Panc1 (cell line): ENCODE results near the gene GLUL. TPM values are rescaled to one million over a fixed set of nuclear protein-coding genes. Genes with fewer than 3 reads are reported as not detected.

Experiments
- ATAC-seq: fragments of 200-7000 bp; cut with Tn5 transposase; 2 replicates; pipeline ENCODE4 v1.9.1; 2020; ENCODE audit warnings: mild to moderate bottlenecking, moderate library complexity
- BruUV-seq: library from RNA; stranded (reverse); fragments of 400-500 nt; replicated peaks from 2 replicates; lab custom pipeline; 2021; lab: Mats Ljungman, UMichigan
- CTCF ChIA-PET: fragments of 300-600 bp; sonication (Branson Sonifier 250); formaldehyde crosslinking; loops from one replicate; lab custom pipeline; 2022; ENCODE audit warnings: antibody characterized with exemption; lab: Charles Lee
- POLR2A ChIA-PET: fragments of 300-600 bp; sonication (Branson Sonifier 250); formaldehyde crosslinking; loops from one replicate; lab custom pipeline; 2022; ENCODE audit warnings: antibody characterized with exemption; lab: Charles Lee
- DNase-seq: peaks from one replicate; pipeline ENCODE4 v3.0.0-alpha.2; 2010; ENCODE audit warnings: low read depth, low spot score
- H3K27ac ChIP-seq: 2 replicates; pipeline ENCODE4 v1.5.1; 2011; ENCODE audit warnings: mild to moderate bottlenecking, low read length, inconsistent platforms
- H3K27me3 ChIP-seq: fragments of 200-500 bp; sonication (Bioruptor generic); 2 replicates; pipeline ENCODE4 v1.6.0; 2014; ENCODE audit warnings: low read length, inconsistent platforms; ENCODE audit not compliant: control insufficient read depth, insufficient read depth
- H3K36me3 ChIP-seq: fragments of 200-500 bp; sonication (Bioruptor generic); 2 replicates; pipeline ENCODE4 v1.5.1; 2014; ENCODE audit warnings: inconsistent platforms, mild to moderate bottlenecking, low read length, moderate library complexity; ENCODE audit not compliant: control insufficient read depth, insufficient read depth
- H3K4me1 ChIP-seq: 2 replicates; pipeline ENCODE4 v1.5.1; 2011; ENCODE audit warnings: inconsistent platforms, mild to moderate bottlenecking, low read length, moderate library complexity; ENCODE audit not compliant: control insufficient read depth, insufficient read depth
- H3K4me3 ChIP-seq, 2 experiments: 2 replicates each; pipeline ENCODE4 v1.5.1; 2011 to 2012; ENCODE audit warnings: low read depth in 2 of 2, low read length in 2 of 2, mild to moderate bottlenecking in 2 of 2, inconsistent platforms in 1 of 2, moderate library complexity in 1 of 2
- H3K9me3 ChIP-seq: fragments of 200-500 bp; sonication (Bioruptor generic); 2 replicates; pipeline ENCODE4 v1.5.1; 2014; ENCODE audit warnings: low read depth, mild to moderate bottlenecking, inconsistent platforms, low read length, moderate library complexity; ENCODE audit not compliant: control insufficient read depth, insufficient read depth
- CTCF ChIP-seq: fragments of 450-650 bp; IDR thresholded peaks from 2 replicates; pipeline ENCODE4 v1.5.1; 2017; ENCODE audit warnings: mild to moderate bottlenecking
- POLR2AphosphoS5 ChIP-seq: IDR thresholded peaks from 2 replicates; pipeline ENCODE4 v1.6.1; 2012; ENCODE audit warnings: mild to moderate bottlenecking, low read depth, low read length, moderate library complexity
- REST ChIP-seq, 2 experiments: IDR thresholded peaks; 2 replicates each; pipeline ENCODE4 v1.6.1; 2011 to 2012; ENCODE audit warnings: low read depth in 2 of 2, control low read depth in 1 of 2, low read length in 1 of 2, mild to moderate bottlenecking in 1 of 2, moderate library complexity in 1 of 2; ENCODE audit not compliant: insufficient read depth in 1 of 2
- SIN3A ChIP-seq: IDR thresholded peaks from 2 replicates; pipeline ENCODE4 v1.6.1; 2012; ENCODE audit warnings: low read depth, mild to moderate bottlenecking, low read length, moderate library complexity, borderline replicate concordance; ENCODE audit not compliant: insufficient read depth
- TCF7L2 ChIP-seq: IDR thresholded peaks from 2 replicates; pipeline ENCODE4 v1.6.1; 2011; ENCODE audit warnings: mild to moderate bottlenecking, low read depth, low read length, inconsistent platforms
- in situ Hi-C: cut with HindIII; loops from 2 replicates; pipeline ENCODE4 v1.10.0; 2016; ENCODE audit warnings: low sequenced_read_pairs, low pct_unique_long_range_greater_than_20kb
- intact Hi-C: fragments of 100-400 bp; cut with micrococcal nuclease; formaldehyde crosslinking; loops from one replicate; pipeline ENCODE4 v1.10.0; 2022; ENCODE audit not compliant: unreplicated experiment
- total RNA-seq: library from RNA; stranded (reverse); gene quantifications from one replicate; pipeline ENCODE4 v1.2.1, GENCODE V29; 2021; ENCODE audit not compliant: unreplicated experiment

The GLUL gene
- total RNA-seq, 1 experiment from 2014 or later, result 55.2 TPM

- Histone ChIP-seq H3K36me3 (peaks cover 4% of the 10 kb centered on the region), H3K27me3 (no peaks in the 10 kb centered on the region), H3K9me3 (no peaks in the 10 kb centered on the region), H3K4me3 (no peak overlapping the region), H3K4me1 (no peaks in the 10 kb centered on the region), H3K27ac (no peak overlapping the region)
- intact Hi-C loops, result no loop called here
- ChIA-PET POLR2A (no interaction called here), CTCF (no interaction called here)
- ATAC-seq (no peak), DNase-seq (no peak)
- no peak for TF ChIP-seq REST (IDR thresholded peaks at IDR 0.05; ENCODE audit: insufficient read depth in 1 of 2, low read depth in 2 of 2, low read length in 1 of 2)
- TF ChIP-seq POLR2AphosphoS5, result no peak
- no peak for TF ChIP-seq TCF7L2
- TF ChIP-seq SIN3A, result no peak
- TF ChIP-seq CTCF, result no peak
- in situ Hi-C loops, result no loop called here
- BruUV-seq, result TSS peak; percentile 58
Measured at GRCh38 chr1:182383037-182383661, 8.4 kb downstream of the GLUL start.

- ChIA-PET CTCF (no interaction called here), POLR2A (no interaction called here)
- Histone ChIP-seq H3K4me3 (no peak overlapping the region), H3K27ac (no peak overlapping the region), H3K4me1 (no peaks in the 10 kb centered on the region), H3K36me3 (no peaks in the 10 kb centered on the region; the same call in 1 of the 2 replicates), H3K27me3 (no peaks in the 10 kb centered on the region), H3K9me3 (no peaks in the 10 kb centered on the region)
- intact Hi-C loops (no loop called here), in situ Hi-C loops (no loop called here)
- DNase-seq (no peak), ATAC-seq (no peak)
- BruUV-seq, result no TSS peak
- TF ChIP-seq SIN3A, result no peak
- TF ChIP-seq REST (IDR thresholded peaks at IDR 0.05; ENCODE audit: insufficient read depth in 1 of 2, low read depth in 2 of 2, low read length in 1 of 2), result no peak
- no peak for TF ChIP-seq POLR2AphosphoS5
- no peak for TF ChIP-seq TCF7L2
- TF ChIP-seq CTCF, result no peak
Measured at GRCh38 chr1:182381962-182382819, 9.4 kb downstream of the GLUL start.
